UCSD-AML1 (cell line): ENCODE results near the gene FAM184A.

ENCODE experiments used
- DNase-seq: peaks from one replicate; lab custom pipeline; 2025; ENCODE audit not compliant: unreplicated experiment; lab: John Stamatoyannopoulos, UW

FAM184A gene

GRCh38 chr6:119061215-119061614, 17.2 kb downstream of the FAM184A start:
- DNase-seq = no peak

GRCh38 chr6:119060255-119060907, 18.1 kb downstream of the FAM184A start:
- DNase-seq = no peak

GRCh38 chr6:119055069-119055468, 23.4 kb downstream of the FAM184A start:
- no peak for DNase-seq

GRCh38 chr6:119052987-119053386, 25.5 kb downstream of the FAM184A start:
- DNase-seq = no peak

GRCh38 chr6:119052292-119052889, 26.1 kb downstream of the FAM184A start:
- no peak for DNase-seq

GRCh38 chr6:119044255-119044654, 34.2 kb downstream of the FAM184A start:
- DNase-seq = no peak

GRCh38 chr6:119043783-119044182, 34.7 kb downstream of the FAM184A start:
- DNase-seq = no peak

GRCh38 chr6:119043265-119043664, 35.2 kb downstream of the FAM184A start:
- DNase-seq = no peak

GRCh38 chr6:119040636-119041035, 37.8 kb downstream of the FAM184A start:
- no peak for DNase-seq

- DNase-seq = no peak
Measured at GRCh38 chr6:119040229-119040628, 38.2 kb downstream of the FAM184A start.

- no peak for DNase-seq
Measured at GRCh38 chr6:119037941-119038623, 40.4 kb downstream of the FAM184A start.

- DNase-seq = no peak
Measured at GRCh38 chr6:119037264-119037663, 41.2 kb downstream of the FAM184A start.

- DNase-seq = no peak
Measured at GRCh38 chr6:119036081-119036480, 42.4 kb downstream of the FAM184A start.

- DNase-seq = no peak
Measured at GRCh38 chr6:119035459-119035858, 43.0 kb downstream of the FAM184A start.

GRCh38 chr6:119034827-119035458, 43.5 kb downstream of the FAM184A start:
- no peak for DNase-seq

- no peak for DNase-seq
Measured at GRCh38 chr6:119032428-119032827, 46.0 kb downstream of the FAM184A start.

- no peak for DNase-seq
Measured at GRCh38 chr6:119030759-119031158, 47.7 kb downstream of the FAM184A start.

- no peak for DNase-seq
Measured at GRCh38 chr6:119028091-119028490, 50.4 kb downstream of the FAM184A start.

GRCh38 chr6:119027465-119027864, 51.0 kb downstream of the FAM184A start:
- DNase-seq = no peak

- DNase-seq = no peak
Measured at GRCh38 chr6:119026822-119027221, 51.6 kb downstream of the FAM184A start.

GRCh38 chr6:119025793-119026192, 52.7 kb downstream of the FAM184A start:
- DNase-seq = no peak

- no peak for DNase-seq
Measured at GRCh38 chr6:119024111-119024510, 54.4 kb downstream of the FAM184A start.
